T-helper 2 cell (primary cell): Measurements from ENCODE around the gene TOX3.

Experiments
- DNase-seq, 5 experiments: peaks; one replicate each; pipeline versions ENCODE4 v3.0.0 to v3.0.0-alpha.2; 2012 to 2022
- total RNA-seq, 2 donors: gene quantifications; one replicate each; lab custom pipeline; 2026; lab: John Stamatoyannopoulos, UW

TOX3 gene
- total RNA-seq: 0 reads per million in 2 donors

DNA sequence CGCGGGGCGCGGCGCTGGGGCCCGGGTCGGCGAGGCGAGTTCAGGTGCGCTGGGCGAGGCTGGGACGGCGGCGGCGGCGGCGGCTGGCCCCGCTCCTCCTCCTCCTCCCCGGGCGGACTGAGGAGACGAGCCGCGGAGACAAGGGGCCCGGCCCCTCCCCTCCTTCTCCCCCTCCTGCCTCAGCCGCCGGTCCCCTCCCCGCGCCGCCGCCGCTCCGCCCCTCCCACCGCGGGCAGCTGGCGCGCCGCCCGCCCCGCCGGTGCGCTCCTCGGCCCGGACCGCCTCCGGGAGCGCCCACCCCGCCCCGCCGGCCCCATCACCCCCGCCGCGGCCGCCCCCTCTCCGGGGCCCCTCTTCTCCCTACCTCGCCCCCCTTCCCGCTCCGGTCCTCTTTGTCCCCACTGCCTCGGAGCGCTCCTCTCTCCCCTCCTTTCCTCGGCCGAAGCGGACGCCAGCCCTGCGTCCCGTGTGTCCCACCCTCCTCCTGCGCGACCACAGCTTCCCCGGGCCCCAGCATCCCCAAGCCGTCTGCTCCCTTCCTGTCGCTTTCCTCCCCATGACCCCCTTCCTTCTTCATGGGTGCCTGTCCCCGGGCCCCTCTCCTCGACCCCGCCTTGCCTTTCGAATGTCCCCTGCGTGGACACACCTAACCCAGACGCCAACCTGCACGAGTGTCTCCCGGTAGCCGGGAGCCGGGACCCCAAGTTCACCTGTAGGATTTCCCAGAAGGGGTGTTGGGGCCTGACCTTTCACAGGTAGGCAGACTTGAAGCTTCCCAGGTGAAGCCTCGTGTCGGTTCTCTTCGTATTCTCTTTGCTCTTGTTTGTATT, at the start of gene TOX3:
TOX3 (minus strand) TSS at position 140 of the 830 bp plus-strand sequence. CDS start 420 bp downstream, outside the sequence.
- peak in 1 of 5 experiments; percentile 3 for DNase-seq

DNA sequence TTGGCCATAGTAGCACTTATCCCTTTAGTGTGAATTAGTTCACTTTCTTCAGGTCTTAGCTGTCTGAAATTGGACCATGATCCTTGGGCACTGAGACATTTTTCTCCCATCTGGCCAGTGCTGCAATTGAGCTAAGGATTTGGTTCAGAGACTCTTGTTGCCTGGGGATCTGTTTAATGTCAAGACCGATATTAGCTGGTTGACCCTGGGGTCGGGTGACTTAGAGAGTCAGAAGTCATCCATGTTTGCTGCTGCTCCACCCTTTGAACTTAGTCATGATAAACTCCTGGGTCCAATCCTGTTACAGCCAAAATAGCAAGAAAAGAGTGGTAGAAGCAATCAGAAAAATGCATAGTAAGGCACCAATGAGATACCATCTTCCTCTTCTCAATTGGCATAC, 45.8 kb upstream of the TOX3 start:
- DNase-seq: no peak

DNA sequence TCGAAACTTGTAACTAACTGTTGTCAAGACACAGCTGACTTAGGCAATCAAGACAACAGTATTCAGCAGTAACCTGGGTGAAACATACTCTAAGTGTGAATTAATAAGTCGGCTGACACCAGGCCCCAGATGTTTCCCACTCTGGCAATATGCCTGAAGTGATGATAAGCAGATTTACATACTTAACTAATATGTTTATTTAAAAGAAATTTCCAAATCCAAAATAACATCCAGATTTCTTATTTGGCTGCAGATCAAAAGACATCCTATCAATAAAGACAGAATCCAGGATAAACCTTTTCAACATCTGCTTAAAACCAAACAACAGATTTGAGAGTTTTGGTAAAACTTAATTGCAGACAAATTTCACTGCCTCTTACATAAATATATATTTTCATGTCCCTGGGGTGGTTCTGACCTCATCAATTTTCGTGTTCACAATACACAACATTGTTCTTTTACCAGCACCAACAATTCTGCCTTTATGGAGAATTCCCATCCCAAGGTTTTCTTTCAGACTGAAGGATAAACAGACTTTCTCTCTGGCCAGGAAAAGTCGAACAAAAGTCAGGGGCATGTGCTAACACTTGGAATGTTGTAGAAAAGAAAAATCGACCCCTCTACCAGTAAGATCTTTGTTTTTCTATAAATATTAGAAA, 45.1 kb upstream of the TOX3 start:
- no peak for DNase-seq

- no peak for DNase-seq
Measured at GRCh38 chr16:52591471-52591870, 44.5 kb upstream of the TOX3 start.

- no peak for DNase-seq
Measured at GRCh38 chr16:52586159-52586558, 39.2 kb upstream of the TOX3 start.

DNA sequence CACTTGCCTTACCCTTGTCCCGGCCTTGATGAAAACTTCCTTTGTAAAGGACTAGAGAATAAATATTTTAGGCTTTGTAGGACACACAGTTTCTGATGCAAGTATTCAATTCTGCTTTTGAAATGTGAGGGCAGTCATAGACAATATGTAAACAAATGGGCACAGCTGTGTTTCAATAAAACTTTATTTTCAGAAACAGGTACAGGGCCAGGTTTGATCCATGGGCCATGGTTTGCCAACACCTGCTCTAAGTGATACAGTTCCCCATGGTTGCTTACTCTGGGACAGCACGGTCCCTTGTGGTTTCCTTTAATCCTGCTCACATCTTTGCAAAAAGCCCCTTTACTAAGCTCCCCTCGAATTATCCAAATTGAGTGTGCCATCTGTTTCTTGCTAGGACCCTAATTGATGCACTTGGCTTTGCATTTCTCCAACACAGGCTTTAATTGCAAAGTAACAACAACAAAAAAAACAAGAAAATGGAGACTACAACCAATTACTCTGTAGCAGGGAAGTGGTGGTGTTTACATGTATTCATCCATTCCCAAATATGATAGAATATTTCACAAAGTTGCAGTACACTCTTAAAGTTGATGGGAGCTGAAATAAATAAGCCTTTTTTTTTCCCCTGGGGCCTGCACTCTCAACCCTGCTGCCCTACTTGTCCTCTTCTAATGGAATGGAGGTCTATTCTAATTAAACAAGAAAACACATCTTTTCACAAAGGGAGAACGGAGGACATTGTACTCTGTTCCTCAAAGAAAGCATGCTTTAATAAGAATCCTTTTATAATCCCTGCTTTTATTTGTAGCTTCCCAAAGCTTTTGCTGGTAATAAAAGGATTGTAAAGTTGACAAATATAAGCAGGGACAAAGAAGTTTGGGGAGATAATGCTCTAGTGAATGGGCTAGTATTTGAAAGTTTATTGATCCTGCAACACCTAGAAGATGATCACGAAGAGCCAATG, 37.7 kb upstream of the TOX3 start:
- DNase-seq: no peak

DNA sequence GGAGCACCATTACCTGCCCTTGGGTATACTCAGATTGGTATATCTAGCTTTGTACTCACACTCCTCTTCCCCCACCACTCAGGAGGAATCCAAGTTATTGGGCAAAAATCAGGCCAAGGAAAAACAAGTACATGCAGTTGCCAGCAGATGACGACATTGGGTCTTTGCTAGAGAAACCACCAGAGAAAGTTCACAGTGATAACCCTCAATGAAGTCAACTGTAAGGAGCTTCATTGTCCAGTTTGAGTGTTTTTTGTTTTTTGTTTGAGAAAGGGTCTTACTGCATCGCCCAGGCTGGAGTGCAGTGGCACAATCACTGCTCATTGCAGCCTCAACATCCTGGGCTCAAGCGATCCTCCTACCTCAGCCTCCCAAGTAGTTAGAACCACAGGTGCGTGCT, 34.6 kb upstream of the TOX3 start:
- no peak for DNase-seq

DNA sequence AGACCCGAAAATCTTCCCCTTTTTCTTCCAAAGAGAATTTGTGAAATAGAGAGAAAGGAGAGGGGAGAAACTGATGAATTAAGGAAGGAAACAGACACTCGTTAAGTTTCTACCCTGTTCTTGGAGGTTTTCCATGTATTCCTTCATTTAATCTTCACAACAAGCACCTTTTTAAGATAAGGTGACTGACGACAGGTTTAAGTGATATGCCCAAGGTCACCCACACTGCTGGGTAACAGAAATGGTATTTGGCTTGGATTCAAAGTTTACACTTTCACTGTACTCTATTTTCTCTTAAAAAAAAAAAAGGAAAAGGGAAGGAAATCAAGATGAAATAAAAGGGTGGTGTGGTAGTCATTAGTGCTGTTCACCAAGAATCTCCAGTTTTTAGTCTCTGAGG, 33.5 kb upstream of the TOX3 start:
- DNase-seq: no peak

DNA sequence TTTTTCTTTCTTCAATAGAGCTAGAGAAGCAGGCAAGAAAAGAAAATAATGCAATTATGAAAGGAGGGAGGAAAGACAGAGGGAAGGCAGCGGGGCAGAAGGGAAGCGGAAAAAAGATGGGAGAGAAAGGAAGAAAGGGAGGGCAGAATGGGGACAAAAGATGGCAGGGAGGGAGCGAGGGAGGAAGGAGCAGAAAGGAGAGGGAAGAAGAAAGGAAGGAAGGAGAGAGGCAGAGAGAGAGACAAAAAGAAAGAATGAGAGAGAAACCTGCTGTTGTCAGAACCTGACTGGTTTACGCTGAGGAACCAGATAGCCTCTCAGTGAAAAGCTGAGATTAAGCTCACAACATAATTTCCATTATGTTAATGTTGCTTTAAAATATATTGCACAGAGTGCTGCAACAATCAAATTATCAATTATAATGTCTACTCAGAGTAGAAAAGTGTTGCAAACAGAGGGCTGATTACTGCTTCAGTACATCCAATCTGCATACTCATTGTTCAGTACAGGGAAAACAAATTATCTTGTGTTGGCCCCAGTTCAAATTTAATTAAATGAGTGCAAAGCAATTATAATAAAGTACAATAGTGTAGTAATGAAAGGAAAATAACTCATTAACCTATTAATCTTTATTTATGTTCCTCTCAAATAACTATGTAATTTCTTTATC, 32.0 kb upstream of the TOX3 start:
- no peak for DNase-seq

GRCh38 chr16:52578007-52578828, 31.3 kb upstream of the TOX3 start:
- no peak for DNase-seq

DNA sequence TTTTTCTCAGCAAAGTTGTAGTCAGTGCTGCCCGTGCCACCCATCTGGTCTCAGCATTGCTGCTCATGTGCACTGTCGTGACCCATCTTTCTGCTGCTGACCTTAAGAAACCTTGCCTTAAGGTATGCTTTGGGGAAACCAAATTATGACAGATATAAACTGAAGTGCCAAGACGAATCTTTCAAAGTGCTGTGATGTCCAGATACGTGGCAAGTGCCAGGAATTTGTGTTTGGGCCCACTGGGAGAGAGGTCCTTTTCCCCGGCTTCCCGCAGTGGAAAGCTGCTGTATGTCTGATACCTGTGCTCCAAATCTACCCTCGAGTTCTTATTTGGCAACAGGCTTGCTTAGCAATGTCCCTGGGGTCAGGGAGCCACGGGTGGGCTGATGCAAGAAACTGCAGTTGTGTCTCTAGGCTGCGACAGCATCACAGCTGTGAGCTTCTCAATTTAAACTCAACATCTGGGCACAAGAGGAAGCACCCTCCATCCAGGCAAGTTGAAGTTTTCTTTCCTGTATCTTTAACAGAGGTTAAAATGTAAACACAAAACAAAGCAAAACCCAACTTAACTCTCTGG, 30.3 kb upstream of the TOX3 start:
- no peak for DNase-seq

- DNase-seq: no peak
Measured at GRCh38 chr16:52573365-52574299, 26.7 kb upstream of the TOX3 start.

GRCh38 chr16:52572656-52573055, 25.7 kb upstream of the TOX3 start:
- no peak for DNase-seq

GRCh38 chr16:52570495-52571091, 23.6 kb upstream of the TOX3 start:
- no peak for DNase-seq

GRCh38 chr16:52569701-52570100, 22.8 kb upstream of the TOX3 start:
- DNase-seq: no peak

GRCh38 chr16:52568983-52569690, 22.2 kb upstream of the TOX3 start:
- DNase-seq: no peak

GRCh38 chr16:52568495-52568894, 21.6 kb upstream of the TOX3 start:
- no peak for DNase-seq

DNA sequence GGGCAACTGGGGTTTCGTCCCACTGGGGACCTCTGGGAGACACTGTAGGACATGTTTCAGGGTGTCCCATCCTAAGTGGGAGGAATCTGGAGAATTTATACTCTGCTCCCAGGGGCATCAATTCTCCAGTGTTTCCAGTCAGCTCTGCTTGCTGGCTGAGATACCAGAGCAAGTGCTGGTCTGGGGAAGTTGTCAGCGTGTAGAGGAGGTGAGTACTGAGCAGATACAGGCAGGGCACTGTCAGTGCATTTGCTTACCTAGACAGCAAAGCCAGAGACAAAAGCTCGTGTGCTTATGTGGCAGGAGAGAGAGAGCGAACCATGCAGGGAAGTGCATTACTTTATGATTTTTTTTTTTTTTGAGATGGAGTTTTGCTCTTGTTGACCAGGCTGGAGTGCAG, 20.2 kb upstream of the TOX3 start:
- DNase-seq: no peak
